A549 (cell line): ENCODE data around the gene GET4. TPM values are rescaled to one million over a fixed set of nuclear protein-coding genes. Genes with fewer than 3 reads are reported as not detected.

Experiments
- ATAC-seq, 2 experiments: fragments of 200-7000 bp in 1 of 2; fragments of >200 bp in 1 of 2; cut with Nextera tagmentation in 1 of 2; cut with Tn5 transposase in 1 of 2; 3 replicates each; pipeline versions ENCODE4 v1.8.0 to v1.9.1; 2018 to 2020; ENCODE audit warnings: mild to moderate bottlenecking in 1 of 2, moderate library complexity in 1 of 2
- CTCF ChIA-PET: fragments of 300-600 bp; sonication (Branson Sonifier 250); formaldehyde crosslinking; extraction: SDS; loops from one replicate; lab custom pipeline; 2021; ENCODE audit warnings: antibody characterized with exemption, inconsistent platforms; lab: Yijun Ruan, JAX
- POLR2A ChIA-PET: fragments of 350-600 bp; formaldehyde crosslinking; extraction: SDS; loops from one replicate; lab custom pipeline; 2021; ENCODE audit warnings: antibody characterized with exemption, inconsistent platforms; lab: Yijun Ruan, JAX
- DNase-seq, 2 experiments: peaks; one replicate each; pipeline versions ENCODE4 v3.0.0 to v3.0.0-alpha.2; 2011 to 2016; ENCODE audit warnings: low read depth in 1 of 2, low spot score in 1 of 2
- FAIRE-seq: peaks from 2 replicates; lab custom pipeline; 2011; peaks lifted over from hg19 to GRCh38; lab: Jason Lieb, UNC
- H3K27ac ChIP-seq, 2 experiments: fragments of >200 bp; sonication (Bioruptor Twin); formaldehyde crosslinking; 3 replicates each; pipeline ENCODE4 v1.5.1; 2016 to 2017
- H3K4me1 ChIP-seq: fragments of >200 bp; sonication (Bioruptor Twin); formaldehyde crosslinking; 3 replicates; pipeline ENCODE4 v1.6.1; 2016
- H3K4me2 ChIP-seq: fragments of >200 bp; sonication (Bioruptor Twin); formaldehyde crosslinking; 3 replicates; pipeline ENCODE4 v1.6.1; 2016
- H3K4me3 ChIP-seq: fragments of >200 bp; sonication (Bioruptor Twin); formaldehyde crosslinking; 3 replicates; pipeline ENCODE4 v1.5.1; 2016
- H3K9me3 ChIP-seq: fragments of >200 bp; sonication (Bioruptor Twin); formaldehyde crosslinking; 3 replicates; pipeline ENCODE4 v1.6.1; 2016
- CEBPB ChIP-seq, 2 experiments: fragments of >200 bp in 1 of 2; sonication (Bioruptor Twin) in 1 of 2; formaldehyde crosslinking in 1 of 2; IDR thresholded peaks; 2 replicates each; pipeline ENCODE4 v1.6.1; 2012 to 2016
- CHD4 ChIP-seq: fragments of 200-600 bp; sonication (generic); IDR thresholded peaks from 2 replicates; pipeline ENCODE4 v1.6.1; 2016; ENCODE audit warnings: antibody characterized with exemption, mild to moderate bottlenecking, borderline replicate concordance
- CTCF ChIP-seq: fragments of >200 bp; sonication (Bioruptor Twin); formaldehyde crosslinking; IDR thresholded peaks from 3 replicates; pipeline ENCODE4 v1.5.1; 2016
- EP300 ChIP-seq, 2 experiments: fragments of >200 bp; sonication (Bioruptor Twin); formaldehyde crosslinking; IDR thresholded peaks; 2 replicates in 1 of 2; 3 replicates in 1 of 2; pipeline ENCODE4 v1.6.1; 2016 to 2017
- FOXS1 ChIP-seq: fragments of 250-450 bp; sonication (Bioruptor Pico); IDR thresholded peaks from 2 replicates; pipeline ENCODE4 v1.5.0; 2020; ENCODE audit warnings: mild to moderate bottlenecking, moderate library complexity
- HDAC2 ChIP-seq: fragments of 200-600 bp; sonication (generic); IDR thresholded peaks from 2 replicates; pipeline ENCODE4 v1.6.1; 2016
- HES2 ChIP-seq: fragments of >200 bp; sonication (Bioruptor Twin); formaldehyde crosslinking; IDR thresholded peaks from 2 replicates; pipeline ENCODE4 v1.6.1; 2016
- HOXB13 ChIP-seq: fragments of 250-450 bp; sonication (Bioruptor Pico); IDR thresholded peaks from 2 replicates; pipeline ENCODE4 v1.5.0; 2020; ENCODE audit warnings: low read depth, mild to moderate bottlenecking, moderate library complexity
- KDM1A ChIP-seq: fragments of 200-600 bp; sonication (generic); IDR thresholded peaks from 2 replicates; pipeline ENCODE4 v1.6.1; 2016; ENCODE audit warnings: low read depth, mild to moderate bottlenecking
- KDM5A ChIP-seq: fragments of 200-600 bp; sonication (generic); IDR thresholded peaks from 2 replicates; pipeline ENCODE4 v1.6.1; 2016; ENCODE audit warnings: antibody characterized with exemption, mild to moderate bottlenecking
- MAZ ChIP-seq: fragments of 150-350 bp; IDR thresholded peaks from 2 replicates; pipeline ENCODE4 v1.6.1; 2014; ENCODE audit warnings: antibody characterized with exemption, low read depth, low read length, borderline replicate concordance
- MYC ChIP-seq: IDR thresholded peaks from 2 replicates; pipeline ENCODE4 v1.6.1; 2012; ENCODE audit warnings: mild to moderate bottlenecking, inconsistent platforms, low read length, improper control_type of control experiment, borderline replicate concordance
- PBX3 ChIP-seq: IDR thresholded peaks from 2 replicates; pipeline ENCODE4 v1.6.1; 2012
- PHF8 ChIP-seq: fragments of 200-600 bp; sonication (generic); IDR thresholded peaks from 2 replicates; pipeline ENCODE4 v1.6.1; 2016; ENCODE audit warnings: low read depth, mild to moderate bottlenecking, antibody characterized with exemption, moderate library complexity, borderline replicate concordance
- POLR2AphosphoS2 ChIP-seq: conservative IDR thresholded peaks from 2 replicates; pipeline ENCODE4 v1.6.1; 2012; ENCODE audit warnings: low read length, improper control_type of control experiment, inconsistent platforms
- RAD21 ChIP-seq, 2 experiments: fragments of >200 bp in 1 of 2; sonication (Bioruptor Twin) in 1 of 2; formaldehyde crosslinking in 1 of 2; IDR thresholded peaks in 1 of 2; conservative IDR thresholded peaks in 1 of 2; 2 replicates in 1 of 2; 3 replicates in 1 of 2; pipeline ENCODE4 v1.6.1; 2012 to 2018; ENCODE audit warnings: inconsistent platforms in 1 of 2
- RCOR1 ChIP-seq: fragments of 150-350 bp; IDR thresholded peaks from 2 replicates; pipeline ENCODE4 v1.6.1; 2014; ENCODE audit warnings: antibody characterized with exemption, low read length, low read depth
- RFX5 ChIP-seq: fragments of 450-650 bp; IDR thresholded peaks from 2 replicates; pipeline ENCODE4 v1.7.1; 2014; ENCODE audit warnings: antibody characterized with exemption, mild to moderate bottlenecking, moderate library complexity
- TFCP2L1 ChIP-seq: fragments of 250-450 bp; sonication (Bioruptor Pico); IDR thresholded peaks from 2 replicates; pipeline ENCODE4 v1.5.0; 2021; ENCODE audit warnings: mild to moderate bottlenecking
- TP53 ChIP-seq: fragments of 250-450 bp; sonication (Bioruptor Pico); IDR thresholded peaks from 2 replicates; pipeline ENCODE4 v1.5.0; 2021; ENCODE audit warnings: mild to moderate bottlenecking, moderate library complexity
- ZC3H11A ChIP-seq: fragments of 450-650 bp; IDR thresholded peaks from 2 replicates; pipeline ENCODE4 v1.6.1; 2014; ENCODE audit warnings: antibody characterized with exemption, mild to moderate bottlenecking
- ZFP36 ChIP-seq: fragments of 450-650 bp; IDR thresholded peaks from 2 replicates; pipeline ENCODE4 v1.6.1; 2014; ENCODE audit warnings: borderline replicate concordance; ENCODE audit not compliant: partially characterized antibody
- WGBS: methylation state at CpG from one replicate; pipeline ENCODE4 v1.1.6; 2017; ENCODE audit errors: missing lambda C conversion rate; 5-methylcytosine and 5-hydroxymethylcytosine counted together
- polyA plus RNA-seq, 4 experiments: library from polyadenylated mRNA; depleted of rRNA in 3 of 4; stranded (reverse); fragments of >200 nt; fragmentation: RNase III in 1 of 4; extraction: RNeasy Plus Mini Kit Qiagen cat#74134 plus additional on column Dnase treatment in 1 of 4; gene quantifications; 2 replicates in 3 of 4; 3 replicates in 1 of 4; pipeline ENCODE4 v1.2.3, GENCODE V29; 2011 to 2017

GET4 gene
- polyA plus RNA-seq, 2 of the 4 experiments (the other 2 are of a cell fraction): 26.1 to 37.0 TPM

GRCh38 chr7:857661-858060 is 18.7 kb upstream of the GET4 start:
- Histone ChIP-seq H3K9me3 (no peaks in the 10 kb centered on the region), H3K27ac (no peak overlapping the region), H3K4me2 (no peak overlapping the region), H3K4me3 (no peak overlapping the region), H3K4me1 (peaks cover 4% of the 10 kb centered on the region; the same call in 1 of the 3 replicates)
- 92% methylated on average over 9 of the region's 9 CpGs for WGBS
- FAIRE-seq: no peak
- CTCF ChIA-PET: interaction anchor here (0.7 to 3.1 kb wide), 8 partner anchors 10 to 525 kb away, joined by 3 to 14 read pairs (median 6); no protein-coding TSS in a partner anchor
- DNase-seq: no peak
- no peak for TF ChIP-seq MYC
- TF ChIP-seq CHD4: no peak
- TF ChIP-seq FOXS1 (CRISPR knock-in tag): no peak
- TF ChIP-seq PHF8: no peak
- no peak for TF ChIP-seq ZFP36
- no peak for TF ChIP-seq ZC3H11A
- POLR2A ChIA-PET: no interaction called here
- ATAC-seq: no peak

GRCh38 chr7:859359-860030 is 16.9 kb upstream of the GET4 start:
- POLR2A ChIA-PET: no interaction called here
- peaks cover 4% of the 10 kb centered on the region; the same call in 1 of the 3 replicates for H3K4me1 ChIP-seq
- H3K4me3 ChIP-seq: no peak overlapping the region
- DNase-seq (no peak), ATAC-seq (no peak), FAIRE-seq (no peak)
- H3K27ac ChIP-seq: no peak overlapping the region
- no peaks in the 10 kb centered on the region for H3K9me3 ChIP-seq
- CTCF ChIA-PET: interaction anchor here (1.4 to 5.1 kb wide), 3 partner anchors 11 to 537 kb away, joined by 3 to 28 read pairs (median 4); no protein-coding TSS in a partner anchor
- TF ChIP-seq KDM5A: no peak
- TF ChIP-seq RFX5: no peak
- TF ChIP-seq CTCF: no peak
- WGBS: 82% methylated on average over 16 of the region's 16 CpGs
- H3K4me2 ChIP-seq: no peak overlapping the region

- ChIA-PET CTCF (interaction anchor here (1.0 to 5.1 kb wide), 4 partner anchors 11 to 538 kb away, joined by 3 to 28 read pairs (median 4); no protein-coding TSS in a partner anchor), POLR2A (no interaction called here)
- no peak overlapping the region for H3K4me3 ChIP-seq
- no peak overlapping the region for H3K4me2 ChIP-seq
- TF ChIP-seq TP53 (no peak), RAD21 (conservative IDR thresholded peaks at IDR 0.05 in 1 of 2, IDR thresholded peaks at IDR 0.05 in 1 of 2) (no peak), HES2 (no peak), EP300 (IDR thresholded peaks at IDR 0.05) (no peak), CEBPB (IDR thresholded peaks at IDR 0.05) (no peak), MAZ (no peak), POLR2AphosphoS2 (no peak), RFX5 (no peak), TFCP2L1 (CRISPR knock-in tag) (no peak), PHF8 (no peak), FOXS1 (CRISPR knock-in tag) (no peak), PBX3 (no peak), HDAC2 (no peak), RCOR1 (no peak), HOXB13 (CRISPR knock-in tag) (no peak), KDM1A (no peak)
- DNase-seq: no peak
- H3K9me3 ChIP-seq: no peaks in the 10 kb centered on the region
- peaks cover 4% of the 10 kb centered on the region; the same call in 1 of the 3 replicates for H3K4me1 ChIP-seq
- no peak overlapping the region for H3K27ac ChIP-seq
- WGBS: 95% methylated on average over 21 of the region's 21 CpGs
- no peak; a peak in 1 of 6 replicates for ATAC-seq
- FAIRE-seq: no peak
Measured at GRCh38 chr7:860149-860548, 16.2 kb upstream of the GET4 start.
